GM10266 (cell line): ENCODE data around the gene MLKL.

Experiments used
- DNase-seq: peaks from one replicate; pipeline ENCODE4 v3.0.0; 2012; ENCODE audit errors: extremely low spot score
- CTCF ChIP-seq: IDR thresholded peaks from 2 replicates; pipeline ENCODE4 v1.5.1; 2012; ENCODE audit warnings: mild to moderate bottlenecking, low read depth; ENCODE audit not compliant: control insufficient read depth, insufficient read depth; ENCODE audit errors: missing control alignments

MLKL gene

GRCh38 chr16:74700438-74701225 lies at the start of gene MLKL:
TSS of gene MLKL (minus strand) at chr16:74700862. CDS start at chr16:74695757, 5,105 bp downstream.
- DNase-seq: peak; percentile 54
- no peak for TF ChIP-seq CTCF

- DNase-seq: no peak
- no peak for TF ChIP-seq CTCF
Measured at GRCh38 chr16:74749291-74750055, 48.8 kb upstream of the MLKL start.

GRCh38 chr16:74748616-74749026 lies 48.0 kb upstream of the MLKL start:
- TF ChIP-seq CTCF: no peak
- DNase-seq: no peak

- no peak for TF ChIP-seq CTCF
- DNase-seq: no peak
Measured at GRCh38 chr16:74747716-74748615, 47.3 kb upstream of the MLKL start.

- DNase-seq: no peak
Measured at GRCh38 chr16:74745926-74746325, 45.3 kb upstream of the MLKL start.

GRCh38 chr16:74745109-74745615 lies 44.5 kb upstream of the MLKL start:
- DNase-seq: no peak
- TF ChIP-seq CTCF: no peak

More at GRCh38 chr16:74745926-74746325, 45.3 kb upstream of the MLKL start:
- no peak for TF ChIP-seq CTCF
